ENCODE results near the gene ENTPD2. TPM values are rescaled to one million over a fixed set of nuclear protein-coding genes. Genes with fewer than 3 reads are reported as not detected.

ENTPD2 gene
- total and polyA plus RNA-seq, 2 donors (not counting 3 experiments of a cell fraction or from before 2014, with no cell fraction given), result not detected

DNA sequence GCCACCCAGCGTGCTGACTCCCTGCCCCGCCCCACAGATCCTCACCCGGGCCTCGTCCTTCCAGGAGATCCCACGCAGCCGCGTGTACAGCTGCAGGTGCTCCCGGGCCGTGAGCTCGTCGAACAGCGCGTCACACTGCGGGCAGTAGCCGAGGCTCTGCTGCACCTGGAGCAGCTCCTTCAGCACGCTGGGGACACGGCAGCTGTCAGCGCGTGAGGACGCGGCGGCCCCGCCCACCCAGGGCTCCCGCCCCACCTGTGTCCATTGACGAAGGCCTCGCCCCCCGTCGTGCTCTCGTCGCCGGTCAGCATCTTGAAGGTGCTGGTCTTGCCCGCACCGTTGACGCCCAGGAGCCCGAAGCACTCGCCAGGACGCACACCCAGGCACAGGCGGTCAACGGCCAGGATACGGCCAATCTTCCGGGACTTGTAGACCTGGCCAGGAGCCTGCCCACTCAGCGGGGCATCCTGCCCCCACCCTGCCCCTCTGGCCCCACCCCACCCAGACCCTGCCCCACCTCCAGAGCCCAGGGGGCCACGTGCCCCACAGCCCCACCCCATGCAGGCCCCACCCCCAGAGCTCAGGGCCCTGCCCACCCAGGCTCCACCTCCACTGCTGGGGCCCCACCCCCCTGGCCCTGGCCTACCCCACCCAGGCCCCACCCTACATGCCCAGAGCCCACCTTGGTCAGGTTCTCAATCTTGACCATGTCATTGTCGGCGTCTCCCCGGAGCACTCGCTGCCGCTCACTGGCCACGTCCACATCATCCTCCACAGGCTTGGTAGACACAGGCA lies 43.7 kb downstream of the ENTPD2 start:
- Histone ChIP-seq H3K9ac (replicated peaks; ENCODE audit: extremely low read depth, insufficient read depth, low read length) (no peak overlapping the region), H4K20me1 (replicated peaks; ENCODE audit: control insufficient read depth, extremely low read depth, insufficient read depth, low read length) (no peaks in the 10 kb centered on the region), H3K4me3 (replicated peaks in 1 of 3; ENCODE audit: insufficient read depth in 1 of 3, low read depth in 1 of 3, low read length in 3 of 3) (no peak overlapping the region), H3K27me3 (ENCODE audit: control insufficient read depth in 2 of 2, insufficient read depth in 2 of 2, low read length in 2 of 2) (no peaks in the 10 kb centered on the region), H3K9me1 (replicated peaks; ENCODE audit: control insufficient read depth, extremely low read depth, insufficient read depth, low read length) (no peaks in the 10 kb centered on the region), H3K4me1 (ENCODE audit: control insufficient read depth, extremely low read depth, insufficient read depth, low read length) (no peaks in the 10 kb centered on the region), H3K4me2 (ENCODE audit: insufficient read depth, low read length) (no peak overlapping the region), H3K79me2 (ENCODE audit: control insufficient read depth, insufficient read depth, low read length) (no peaks in the 10 kb centered on the region), H3K27ac (ENCODE audit: insufficient read depth, low read depth, low read length) (no peak overlapping the region), H2AFZ (ENCODE audit: low read depth, low read length) (no peak overlapping the region), H3K36me3 (ENCODE audit: control insufficient read depth in 2 of 2, extremely low read depth in 1 of 2, insufficient read depth in 2 of 2, low read length in 2 of 2) (no peaks in the 10 kb centered on the region), H3K9me3 (replicated peaks; ENCODE audit: control insufficient read depth, insufficient read depth, low read length) (no peaks in the 10 kb centered on the region)
- ChIA-PET CTCF (interaction anchor here (1.0 to 1.9 kb wide), 3 partner anchors 12 to 25 kb away, joined by 3 to 6 read pairs (median 3); no protein-coding TSS in a partner anchor), POLR2A (no interaction called here)
- FAIRE-seq, result no peak
- intact Hi-C loops (cut with micrococcal nuclease) (no loop called here), dilution Hi-C loops (cut with MboI; ENCODE audit: extremely low pct_ligation_motif_present, low sequenced_read_pairs) (no loop called here)
- no TSS peak for BruUV-seq (replicated peaks)
- DNase-seq (ENCODE audit: low read depth, low spot score), result no peak
- no peak for TF ChIP-seq GATA2 (IDR thresholded peaks at IDR 0.05; ENCODE audit: insufficient read depth, insufficient read length, low read depth, low read length)
- TF ChIP-seq POLR2A (IDR thresholded peaks at IDR 0.05; ENCODE audit: low read depth, low read length), result no peak
- TF ChIP-seq FOS (IDR thresholded peaks at IDR 0.05; ENCODE audit: borderline replicate concordance, insufficient read depth, low read length), result no peak
- no peak for TF ChIP-seq CTCF (IDR thresholded peaks at IDR 0.05; ENCODE audit: extremely low read depth in 1 of 2, insufficient read depth in 1 of 2, low read depth in 1 of 2, low read length in 2 of 2)
- TF ChIP-seq, protein P1, sequence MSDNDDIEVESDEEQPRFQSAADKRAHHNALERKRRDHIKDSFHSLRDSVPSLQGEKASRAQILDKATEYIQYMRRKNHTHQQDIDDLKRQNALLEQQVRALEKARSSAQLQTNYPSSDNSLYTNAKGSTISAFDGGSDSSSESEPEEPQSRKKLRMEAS (IDR thresholded peaks at IDR 0.05; ENCODE audit: insufficient read depth, insufficient read length), result no peak
- no peak for TF ChIP-seq EZH2 (IDR thresholded peaks at IDR 0.05; ENCODE audit: borderline replicate concordance, low read depth, low read length, severe bottlenecking)
